ENCODE data around the gene LIN37.
"Not testable (repeated sequence)": the region's sequence is repeated elsewhere in the genome, so short reads cannot be mapped to it uniquely, and the experiment has no call there.

Gene LIN37

GRCh38 chr19:35791814-35792279 lies 43.5 kb downstream of the LIN37 start:
- no peak for DNase-seq

- no peak for DNase-seq
Measured at GRCh38 chr19:35792312-35792711, 43.9 kb downstream of the LIN37 start.

GRCh38 chr19:35792888-35793287 lies 44.5 kb downstream of the LIN37 start:
- DNase-seq = no peak

- DNase-seq = no peak
Measured at GRCh38 chr19:35793381-35794165, 45.2 kb downstream of the LIN37 start.

- DNase-seq = not testable (repeated sequence)
Measured at GRCh38 chr19:35795564-35795963, 47.2 kb downstream of the LIN37 start.

- DNase-seq = no peak
Measured at GRCh38 chr19:35796645-35797542, 48.5 kb downstream of the LIN37 start.

- DNase-seq = no peak
Measured at GRCh38 chr19:35797663-35798062, 49.3 kb downstream of the LIN37 start.

- no peak for DNase-seq
Measured at GRCh38 chr19:35801828-35802227, 53.5 kb downstream of the LIN37 start.
